GM18907 (cell line): Measurements from ENCODE around the gene TCF19.

ENCODE experiments used
- ATAC-seq: cut with Tn5 transposase; IDR thresholded peaks from one replicate; pipeline ENCODE4 v1.9.1; 2021; ENCODE audit warnings: mild to moderate bottlenecking, moderate library complexity; ENCODE audit not compliant: unreplicated experiment

TCF19 gene

DNA sequence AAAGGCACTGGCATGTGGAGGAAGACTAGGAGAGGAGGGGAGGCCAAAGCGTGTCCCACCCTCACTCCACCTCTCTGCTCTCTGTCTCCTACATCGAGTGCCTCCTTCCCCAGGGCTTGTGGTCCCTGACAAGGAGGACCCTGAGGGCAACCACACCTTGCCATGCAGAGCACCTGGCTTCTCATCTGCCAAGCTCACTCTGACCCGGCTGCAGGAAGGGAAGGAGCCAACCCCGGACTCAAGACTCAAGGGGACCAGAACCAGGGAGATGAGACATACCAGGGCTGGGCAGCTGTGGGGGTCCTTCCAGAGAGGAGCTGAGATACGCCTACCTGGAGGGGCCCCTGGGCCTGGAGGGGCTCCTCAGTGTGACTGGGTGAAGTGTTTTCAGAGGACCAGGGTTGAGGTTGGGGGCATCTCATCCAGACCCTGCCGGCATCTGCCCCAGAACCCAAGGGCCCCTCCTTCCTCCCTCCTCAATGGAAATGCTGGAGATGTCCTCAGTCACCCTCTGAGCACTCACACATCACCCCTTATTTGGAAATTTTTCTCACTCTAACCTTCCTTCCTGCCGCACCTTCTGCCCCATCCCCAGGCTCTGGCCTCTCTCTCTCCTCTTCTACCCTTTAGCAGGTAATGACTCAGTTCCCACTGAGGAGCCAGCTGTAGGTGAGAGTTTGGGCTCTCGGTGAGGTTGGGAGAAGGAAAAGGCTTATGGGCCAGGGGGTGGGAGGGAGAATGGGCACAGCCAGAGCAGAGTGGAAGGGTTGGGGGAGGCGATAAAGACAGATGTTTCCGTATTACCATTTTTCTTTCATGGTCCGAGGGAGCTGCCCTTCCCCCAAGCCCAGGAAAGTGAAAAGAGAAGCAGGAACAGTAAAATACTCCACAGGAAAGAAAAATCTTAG is 44.1 kb downstream of the TCF19 start:
- no peak for ATAC-seq

DNA sequence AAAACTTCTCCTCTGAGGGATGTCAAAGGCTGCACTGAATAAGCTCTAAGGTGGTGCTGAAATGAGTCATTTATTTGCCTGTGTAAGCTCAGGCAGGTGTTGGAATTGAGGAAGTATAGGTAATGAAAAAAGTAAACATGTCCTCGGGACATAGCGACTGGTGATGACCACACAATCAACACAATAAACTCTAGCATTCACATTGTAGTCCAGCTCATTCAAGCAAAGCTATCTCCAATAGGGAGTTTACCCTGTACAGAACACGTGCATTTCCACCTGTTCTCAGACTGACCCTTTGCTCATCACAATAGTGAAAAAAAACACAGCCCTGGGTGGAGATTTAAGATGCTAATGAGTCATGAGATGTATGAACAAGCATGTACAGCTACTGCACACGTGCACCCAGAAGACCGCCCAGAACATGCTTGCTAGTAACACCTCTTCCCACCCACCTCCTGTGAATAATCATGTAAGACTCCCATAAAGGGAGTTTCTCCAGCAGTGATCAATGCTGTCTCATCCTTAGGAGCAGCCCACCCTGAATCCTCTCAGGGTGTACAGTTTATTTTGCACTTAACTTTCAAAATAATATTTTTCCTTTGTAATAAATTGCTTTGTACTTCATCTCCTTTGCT is 45.1 kb downstream of the TCF19 start:
- peak; percentile 56 for ATAC-seq

DNA sequence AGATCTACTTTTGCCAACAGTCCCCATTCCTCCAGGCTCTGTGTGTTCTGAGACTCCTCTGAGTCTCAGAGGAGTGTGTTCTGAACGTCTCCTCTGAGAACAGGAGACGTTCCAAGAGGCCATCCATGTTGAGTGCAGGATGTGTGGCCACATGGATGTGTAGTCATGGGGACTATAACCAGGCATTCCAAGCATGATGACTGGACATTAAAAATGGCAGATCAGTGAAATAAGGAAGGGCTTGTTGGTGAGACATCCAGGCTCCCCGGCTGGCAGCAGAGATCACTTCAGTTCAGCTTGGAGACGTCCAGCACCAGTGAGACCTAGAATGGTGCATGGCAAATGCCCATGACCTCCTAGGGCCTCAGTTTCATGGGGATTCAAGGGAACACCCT is 46.4 kb downstream of the TCF19 start:
- ATAC-seq = no peak

- no peak for ATAC-seq
These were observed 47.2 kb downstream of the TCF19 start for GRCh38 chr6:31205638-31206037.

GRCh38 chr6:31208506-31208905 is 50.1 kb downstream of the TCF19 start:
- no peak for ATAC-seq

GRCh38 chr6:31209137-31209536 is 50.7 kb downstream of the TCF19 start:
- no peak for ATAC-seq

DNA sequence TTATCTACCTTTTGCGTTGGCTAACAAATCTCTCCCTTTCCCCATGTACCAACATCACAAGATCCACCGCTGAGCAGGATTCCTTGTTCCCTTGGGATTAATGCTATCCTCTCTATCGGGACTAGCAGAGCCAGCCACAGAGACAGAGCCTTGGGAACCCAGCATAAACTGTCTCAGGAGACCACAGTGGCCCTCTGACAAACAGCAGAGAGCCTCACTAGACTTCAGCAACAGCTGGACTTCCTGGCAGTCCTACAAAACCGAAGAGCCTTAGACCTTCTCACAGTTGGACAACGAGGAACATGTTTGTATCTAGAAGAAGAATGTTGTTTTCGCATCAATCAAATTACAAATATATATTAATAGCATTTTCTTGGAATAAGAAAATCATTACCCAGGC is 51.7 kb downstream of the TCF19 start:
- ATAC-seq = no peak

DNA sequence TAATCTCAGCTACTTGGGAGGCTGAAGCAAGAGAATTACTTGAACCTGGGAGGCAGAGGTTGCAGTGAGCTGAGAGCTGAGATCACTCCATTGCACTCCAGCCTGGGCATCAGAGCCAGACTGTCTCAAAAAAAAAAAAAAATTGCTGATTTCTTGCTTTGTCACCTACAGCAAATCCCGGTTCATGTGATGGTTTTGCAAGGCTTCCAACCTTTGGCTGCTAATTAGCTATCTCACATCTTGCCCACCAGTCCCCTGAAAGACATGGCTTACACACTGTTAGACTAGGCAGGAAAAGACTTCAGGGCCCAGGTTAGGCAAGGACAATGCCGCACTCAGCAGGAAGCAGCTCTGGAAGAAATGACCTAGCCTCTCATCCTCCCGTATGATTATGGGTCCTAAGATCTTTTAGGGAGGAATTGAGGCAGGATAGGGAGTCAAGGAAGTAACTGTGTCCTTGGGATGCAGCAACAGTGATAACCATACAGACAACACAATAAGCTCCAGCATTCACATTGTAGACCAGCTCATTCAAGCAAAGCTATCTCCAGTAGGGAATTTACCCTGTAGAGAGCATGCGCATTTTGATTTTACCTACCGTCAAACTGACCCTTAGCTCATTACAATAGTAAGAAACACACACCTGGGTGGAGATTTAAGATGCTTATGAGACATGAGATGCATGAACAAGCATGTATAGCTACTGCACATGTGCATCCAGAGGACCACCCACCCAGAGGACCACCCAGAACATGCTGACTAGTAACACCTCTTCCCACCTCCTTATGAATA is 52.5 kb downstream of the TCF19 start:
- no peak for ATAC-seq
